K562 (cell line): Measurements from ENCODE around the gene GPR78. TPM values are rescaled to one million over a fixed set of nuclear protein-coding genes. Genes with fewer than 3 reads are reported as not detected.

Source experiments
- ATAC-seq: fragments of 200-7000 bp; cut with Tn5 transposase; 3 replicates; pipeline ENCODE4 v1.9.1; 2020; ENCODE audit warnings: moderate library complexity
- BruUV-seq: library from RNA; stranded (reverse); fragments of 400-500 nt; replicated peaks from 2 replicates; lab custom pipeline; 2021; lab: Mats Ljungman, UMichigan
- CTCF ChIA-PET: fragments of 300-600 bp; formaldehyde crosslinking; extraction: SDS; loops from one replicate; lab custom pipeline; 2021; ENCODE audit warnings: low intra/inter-chr PET ratio; lab: Yijun Ruan, JAX
- POLR2A ChIA-PET: fragments of 300-600, 350-650 bp; sonication (Branson Sonifier 250); formaldehyde crosslinking; extraction: SDS; loops from one replicate; lab custom pipeline; 2021; ENCODE audit warnings: antibody characterized with exemption, inconsistent platforms; lab: Yijun Ruan, JAX
- DNase-seq, 4 experiments: peaks; one replicate each; pipeline versions ENCODE4 v3.0.0 to v3.0.0-alpha.2; 2011 to 2018; ENCODE audit warnings: low spot score in 3 of 4, mixed read lengths in 3 of 4; ENCODE audit errors: extremely low read depth in 1 of 4
- FAIRE-seq: peaks from 2 replicates; lab custom pipeline; 2011; peaks lifted over from hg19 to GRCh38; lab: Jason Lieb, UNC
- H2AFZ ChIP-seq: 2 replicates; pipeline ENCODE4 v1.6.0; 2011; ENCODE audit warnings: low read depth, low read length, control low read depth, inconsistent platforms
- H3K27ac ChIP-seq: fragments of 200-600 bp; 3 replicates; pipeline ENCODE4 v1.8.0; 2011; ENCODE audit warnings: low read depth, mild to moderate bottlenecking, control low read depth, inconsistent platforms, low read length, moderate library complexity, mixed read lengths; ENCODE audit errors: extremely low read depth
- H3K27me3 ChIP-seq, 2 experiments: fragments of 300-600 bp in 1 of 2; 2 replicates in 1 of 2; 3 replicates in 1 of 2; pipeline versions ENCODE4 v1.6.0 to v1.8.0; 2011; ENCODE audit warnings: inconsistent platforms in 2 of 2, low read length in 2 of 2, mild to moderate bottlenecking in 1 of 2, mixed read lengths in 1 of 2, moderate library complexity in 1 of 2; ENCODE audit not compliant: control insufficient read depth in 2 of 2, insufficient read depth in 2 of 2
- H3K36me3 ChIP-seq: fragments of 300-600 bp; 3 replicates; pipeline ENCODE4 v1.8.0; 2011; ENCODE audit warnings: mild to moderate bottlenecking, low read length, inconsistent platforms; ENCODE audit not compliant: control insufficient read depth, insufficient read depth
- H3K4me1 ChIP-seq, 2 experiments: fragments of 200-600 bp in 1 of 2; replicated peaks in 1 of 2; 2 replicates in 1 of 2; 3 replicates in 1 of 2; pipeline versions ENCODE4 v1.5.1 to v1.8.0; 2011; ENCODE audit warnings: inconsistent platforms in 2 of 2, low read length in 2 of 2, mild to moderate bottlenecking in 1 of 2, mixed read lengths in 1 of 2, moderate library complexity in 1 of 2; ENCODE audit not compliant: control insufficient read depth in 2 of 2, insufficient read depth in 2 of 2
- H3K4me2 ChIP-seq: 2 replicates; pipeline ENCODE4 v1.6.1; 2011; ENCODE audit warnings: low read length, control low read depth, inconsistent platforms, mixed read lengths; ENCODE audit not compliant: insufficient read depth
- H3K4me3 ChIP-seq: fragments of 200-600 bp; sonication (generic), shearing (Covaris generic); 2 replicates; pipeline ENCODE4 v1.5.1; 2016; ENCODE audit warnings: control low read depth, inconsistent platforms
- H3K79me2 ChIP-seq: fragments of 200-600 bp; 3 replicates; pipeline ENCODE4 v1.8.0; 2011; ENCODE audit warnings: low read length, inconsistent platforms; ENCODE audit not compliant: control insufficient read depth, insufficient read depth
- H3K9ac ChIP-seq, 2 experiments: 2 replicates each; pipeline versions ENCODE4 v1.6.0 to v1.6.1; 2011; ENCODE audit warnings: low read depth in 2 of 2, low read length in 2 of 2, control low read depth in 1 of 2, inconsistent platforms in 1 of 2, mild to moderate bottlenecking in 1 of 2, mixed read lengths in 1 of 2; ENCODE audit not compliant: insufficient read depth in 1 of 2
- H3K9me1 ChIP-seq: one replicate; pipeline ENCODE4 v1.6.0; 2011; ENCODE audit warnings: inconsistent platforms, mild to moderate bottlenecking, low read length, moderate library complexity; ENCODE audit not compliant: control insufficient read depth, insufficient read depth
- H3K9me3 ChIP-seq: replicated peaks from 2 replicates; pipeline ENCODE4 v1.5.1; 2011; ENCODE audit warnings: low read depth, low read length, inconsistent platforms; ENCODE audit not compliant: control insufficient read depth, insufficient read depth
- H4K20me1 ChIP-seq: replicated peaks from 2 replicates; pipeline ENCODE4 v1.6.1; 2011; ENCODE audit warnings: low read length, inconsistent platforms, mixed read lengths; ENCODE audit not compliant: control insufficient read depth, insufficient read depth
- CBX5 ChIP-seq: IDR thresholded peaks from 2 replicates; pipeline ENCODE4 v1.6.1; 2014; ENCODE audit warnings: low read depth, borderline replicate concordance
- CEBPB ChIP-seq: fragments of 450-650 bp; IDR thresholded peaks from 2 replicates; pipeline ENCODE4 v1.6.1; 2016; ENCODE audit warnings: missing genetic modification characterization, missing compliant biosample characterization
- CHAMP1 ChIP-seq: fragments of 450-650 bp; IDR thresholded peaks from 2 replicates; pipeline ENCODE4 v1.6.1; 2016; ENCODE audit warnings: mild to moderate bottlenecking
- CHD2 ChIP-seq: IDR thresholded peaks from 2 replicates; pipeline ENCODE4 v1.6.1; 2011; ENCODE audit warnings: low read depth, low read length
- FOXK2 ChIP-seq, 2 experiments: fragments of 450-650 bp; IDR thresholded peaks in 1 of 2; conservative IDR thresholded peaks in 1 of 2; 2 replicates each; pipeline ENCODE4 v1.6.1; 2016; ENCODE audit warnings: low read depth in 2 of 2, mild to moderate bottlenecking in 1 of 2
- RFX7 ChIP-seq: fragments of 250-450 bp; sonication (Bioruptor Pico); IDR thresholded peaks from 2 replicates; pipeline ENCODE4 v1.5.1; 2021; ENCODE audit warnings: mild to moderate bottlenecking
- SIRT6 ChIP-seq: IDR thresholded peaks from one replicate; pipeline ENCODE4 v1.6.1; 2012; ENCODE audit warnings: low read depth, mild to moderate bottlenecking, control low read depth, inconsistent platforms, low read length, moderate library complexity
- TEAD2 ChIP-seq: fragments of 450-650 bp; IDR thresholded peaks from 2 replicates; pipeline ENCODE4 v1.6.1; 2016; ENCODE audit warnings: missing genetic modification characterization, control low read depth, missing compliant biosample characterization
- ZBTB33 ChIP-seq: sonication (generic); formaldehyde crosslinking; IDR thresholded peaks from 2 replicates; pipeline ENCODE4 v1.8.1; 2023; ENCODE audit warnings: mild to moderate bottlenecking, missing genetic modification reagents
- ZBTB9 ChIP-seq: fragments of 450-650 bp; formaldehyde crosslinking; IDR thresholded peaks from 2 replicates; pipeline ENCODE4 v1.4.0; 2020; ENCODE audit warnings: mild to moderate bottlenecking, moderate library complexity
- ZNF121 ChIP-seq: sonication (generic); formaldehyde crosslinking; conservative IDR thresholded peaks from 2 replicates; pipeline ENCODE4 v1.8.0; 2022; ENCODE audit warnings: missing genetic modification reagents
- ZSCAN29 ChIP-seq: fragments of 450-650 bp; IDR thresholded peaks from 2 replicates; pipeline ENCODE4 v1.6.1; 2017
- WGBS: fragments of 100-300 bp; shearing (Covaris generic); methylation state at CpG from one replicate; pipeline ENCODE4 v1.1.6; 2016; ENCODE audit warnings: low coverage, mixed read lengths; ENCODE audit not compliant: insufficient coverage; ENCODE audit errors: missing lambda C conversion rate; 5-methylcytosine and 5-hydroxymethylcytosine counted together
- in situ Hi-C: fragments of 300-500 bp; cut with MboI; formaldehyde crosslinking; loops from 4 replicates; pipeline ENCODE4 v1.15.0; 2018; ENCODE audit warnings: inconsistent platforms, mixed read lengths
- intact Hi-C: fragments of 100-400 bp; cut with micrococcal nuclease; formaldehyde crosslinking; loops from 2 replicates; pipeline ENCODE4 v1.14.2; 2022
- polyA plus RNA-seq, 8 experiments: library from polyadenylated mRNA; depleted of rRNA in 4 of 8; stranded (reverse) in 5 of 8; unstranded in 3 of 8; fragments of >200 nt; fragmentation: Nextera tagmentation in 2 of 8; fragmentation: Illumina TruSeq in 1 of 8; extraction: Ambion mirVana in 2 of 8; extraction: Trizol in 1 of 8; gene quantifications; 2 replicates each; pipeline versions ENCODE4 v1.2.1 to v1.2.3, GENCODE V29; 2011 to 2014; ENCODE audit warnings: inconsistent platforms in 1 of 8, missing spikeins in 1 of 8
- total RNA-seq, 7 experiments: library from RNA; depleted of rRNA in 6 of 7; stranded (reverse); fragments of >200 nt in 6 of 7; fragmentation: Illumina TruSeq in 2 of 7; extraction: Trizol in 2 of 7; gene quantifications; 2 replicates each; pipeline versions ENCODE4 v1.2.1 to v1.2.3, GENCODE V29; 2011 to 2021; ENCODE audit warnings: low replicate concordance in 1 of 7
- TF ChIP-seq, protein P1 (sequence below): sonication (generic); formaldehyde crosslinking; IDR thresholded peaks from 2 replicates; pipeline ENCODE4 v1.8.0; 2022; ENCODE audit warnings: mild to moderate bottlenecking, missing genetic modification reagents

Gene GPR78
- total and polyA plus RNA-seq, 9 of the 15 experiments (the other 6 are each of a cell fraction or from before 2014, with no cell fraction given) = 0.04 to 0.13 (median 0.07) TPM; not detected in 4

DNA sequence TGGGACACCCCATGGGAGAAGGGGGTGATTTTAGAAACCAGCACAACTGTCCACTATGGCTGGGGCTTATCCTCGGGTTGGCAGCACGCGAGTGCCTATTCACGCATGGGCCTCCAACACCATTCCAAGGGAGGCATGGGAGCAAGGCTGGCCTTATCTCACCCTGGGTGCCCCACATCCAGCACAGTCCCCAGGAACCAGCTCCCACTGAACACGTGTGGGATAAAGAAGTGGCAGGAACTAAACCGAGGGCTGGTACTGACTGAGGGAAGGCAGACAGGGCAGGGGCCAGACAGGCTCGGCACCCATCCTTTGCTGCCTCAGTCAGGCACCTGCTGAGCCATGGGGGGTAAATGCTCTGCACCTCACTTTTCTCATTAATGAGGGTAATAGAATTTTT, 43.7 kb upstream of the GPR78 start:
- CTCF ChIA-PET = no interaction called here
- in situ Hi-C loops = no loop called here
- TF ChIP-seq, protein P1, sequence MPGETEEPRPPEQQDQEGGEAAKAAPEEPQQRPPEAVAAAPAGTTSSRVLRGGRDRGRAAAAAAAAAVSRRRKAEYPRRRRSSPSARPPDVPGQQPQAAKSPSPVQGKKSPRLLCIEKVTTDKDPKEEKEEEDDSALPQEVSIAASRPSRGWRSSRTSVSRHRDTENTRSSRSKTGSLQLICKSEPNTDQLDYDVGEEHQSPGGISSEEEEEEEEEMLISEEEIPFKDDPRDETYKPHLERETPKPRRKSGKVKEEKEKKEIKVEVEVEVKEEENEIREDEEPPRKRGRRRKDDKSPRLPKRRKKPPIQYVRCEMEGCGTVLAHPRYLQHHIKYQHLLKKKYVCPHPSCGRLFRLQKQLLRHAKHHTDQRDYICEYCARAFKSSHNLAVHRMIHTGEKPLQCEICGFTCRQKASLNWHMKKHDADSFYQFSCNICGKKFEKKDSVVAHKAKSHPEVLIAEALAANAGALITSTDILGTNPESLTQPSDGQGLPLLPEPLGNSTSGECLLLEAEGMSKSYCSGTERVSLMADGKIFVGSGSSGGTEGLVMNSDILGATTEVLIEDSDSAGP (CRISPR knock-in tag) = no peak
- TF ChIP-seq ZNF121 (CRISPR knock-in tag) (no peak), RFX7 (CRISPR knock-in tag) (no peak), FOXK2 (conservative IDR thresholded peaks at IDR 0.05 in 1 of 2, IDR thresholded peaks at IDR 0.05 in 1 of 2; ENCODE audit: low read depth in 2 of 2) (no peak), ZSCAN29 (no peak), TEAD2 (tag) (no peak), CHD2 (no peak), SIRT6 (no peak), CEBPB (no peak), ZBTB33 (CRISPR knock-in tag) (no peak), ZBTB9 (CRISPR knock-in tag) (no peak), CHAMP1 (no peak), CBX5 (no peak)

More for the DNA sequence above, 43.7 kb upstream of the GPR78 start:
- DNase-seq (no peak), FAIRE-seq (no peak), ATAC-seq (no peak)
- Histone ChIP-seq H4K20me1 (no peaks in the 10 kb centered on the region), H3K9me1 (no peaks in the 10 kb centered on the region), H3K4me1 (no peaks in the 10 kb centered on the region; a peak in 2 of 5 replicates), H3K9me3 (no peaks in the 10 kb centered on the region; the same call in 1 of the 2 replicates), H3K27me3 (no peaks in the 10 kb centered on the region), H3K9ac (no peak overlapping the region), H3K4me2 (no peak overlapping the region), H3K79me2 (no peaks in the 10 kb centered on the region), H3K4me3 (no peak overlapping the region), H3K36me3 (no peaks in the 10 kb centered on the region), H2AFZ (no peak overlapping the region), H3K27ac (no peak overlapping the region)
- 34% methylated on average over 7 of the region's 7 CpGs for WGBS
- intact Hi-C loops = no loop called here
- no TSS peak for BruUV-seq
- POLR2A ChIA-PET = interaction anchor here (0.7 to 1.3 kb wide), 2 partner anchors 16 to 1573 kb away, joined by 3 to 5 read pairs; no protein-coding TSS in a partner anchor
